Measurements from ENCODE around the gene RBM15. TPM values are rescaled to one million over a fixed set of nuclear protein-coding genes. Genes with fewer than 3 reads are reported as not detected.

Gene RBM15
- total RNA-seq, 1 experiment from 2014 or later = 44.0 TPM

GRCh38 chr1:110340207-110340468 is 961 bp downstream of the RBM15 start:
- no peak for ATAC-seq
- intact Hi-C loops (cut with micrococcal nuclease) = no loop called here
- ChIA-PET POLR2A (interaction anchor here (1.6 to 2.7 kb wide), 2 partner anchors 9 to 20 kb away, joined by 3 to 14 read pairs; no protein-coding TSS in a partner anchor), RAD21 (ENCODE audit: low non-redundant PET in 1 of 2, low total read pairs in 2 of 2, uncharacterized antibody in 2 of 2, unreplicated experiment in 2 of 2) (no interaction called here), CTCF (interaction anchor here (2.9 to 4.9 kb wide), 2 partner anchors 133 to 137 kb away, joined by 9 to 49 read pairs; no protein-coding TSS in a partner anchor)
- no peak for TF ChIP-seq YY1 (IDR thresholded peaks at IDR 0.05; ENCODE audit: extremely low read depth, insufficient replicate concordance, low read depth, low read length)
- 0 out of 2 replicates have a peak, but pooled peaks have one; percentile 6 for TF ChIP-seq MAX (IDR thresholded peaks at IDR 0.05)
- Histone ChIP-seq H3K4me1 (ENCODE audit: control insufficient read depth in 1 of 2, insufficient read depth in 2 of 2, low read length in 2 of 2) (peaks cover 27 to 41% of the 10 kb centered on the region in 2 experiments), H3K27me3 (ENCODE audit: insufficient read depth, low read length) (no peaks in the 10 kb centered on the region), H3K79me2 (ENCODE audit: insufficient read depth, low read length) (peaks cover 58% of the 10 kb centered on the region), H2AFZ (ENCODE audit: low read depth, low read length, poor library complexity, severe bottlenecking) (no peak overlapping the region), H3K9me3 (ENCODE audit: control insufficient read depth in 1 of 2, insufficient read depth in 1 of 2, low read depth in 1 of 2, low read length in 2 of 2) (no peaks in the 10 kb centered on the region), H3K27ac (ENCODE audit: low read depth, low read length) (peak overlapping the region; percentile 95), H4K20me1 (ENCODE audit: insufficient read depth) (peaks cover 33% of the 10 kb centered on the region; the same call in 1 of the 2 replicates), H3K9me2 (ENCODE audit: insufficient read depth) (no peaks in the 10 kb centered on the region), H3K9ac (ENCODE audit: low read length) (peak overlapping the region; percentile 96), H3K36me3 (ENCODE audit: control insufficient read depth in 1 of 2, insufficient read depth in 2 of 2, low read length in 2 of 2) (peaks cover 38 to 39% of the 10 kb centered on the region in 2 experiments), H3K4me3 (replicated peaks in 1 of 2; ENCODE audit: low read depth in 1 of 2, low read length in 2 of 2) (peak overlapping the region; percentile 69 to 89), H3K4me2 (ENCODE audit: low read length) (peak overlapping the region; percentile 93)
- DNase-seq (ENCODE audit: low read depth, low spot score) = no peak
- no TSS peak for BruUV-seq (replicated peaks)

DNA sequence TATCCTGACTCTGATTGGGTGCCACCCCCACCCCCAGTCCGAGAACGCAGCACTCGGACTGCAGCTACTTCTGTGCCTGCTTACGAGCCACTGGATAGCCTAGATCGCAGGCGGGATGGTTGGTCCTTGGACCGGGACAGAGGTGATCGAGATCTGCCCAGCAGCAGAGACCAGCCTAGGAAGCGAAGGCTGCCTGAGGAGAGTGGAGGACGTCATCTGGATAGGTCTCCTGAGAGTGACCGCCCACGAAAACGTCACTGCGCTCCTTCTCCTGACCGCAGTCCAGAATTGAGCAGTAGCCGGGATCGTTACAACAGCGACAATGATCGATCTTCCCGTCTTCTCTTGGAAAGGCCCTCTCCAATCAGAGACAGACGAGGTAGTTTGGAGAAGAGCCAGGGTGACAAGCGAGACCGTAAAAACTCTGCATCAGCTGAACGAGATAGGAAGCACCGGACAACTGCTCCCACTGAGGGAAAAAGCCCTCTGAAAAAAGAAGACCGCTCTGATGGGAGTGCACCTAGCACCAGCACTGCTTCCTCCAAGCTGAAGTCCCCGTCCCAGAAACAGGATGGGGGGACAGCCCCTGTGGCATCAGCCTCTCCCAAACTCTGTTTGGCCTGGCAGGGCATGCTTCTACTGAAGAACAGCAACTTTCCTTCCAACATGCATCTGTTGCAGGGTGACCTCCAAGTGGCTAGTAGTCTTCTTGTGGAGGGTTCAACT is 2.1 kb downstream of the RBM15 start:
- Histone ChIP-seq H3K27me3 (ENCODE audit: insufficient read depth, low read length) (no peaks in the 10 kb centered on the region), H2AFZ (ENCODE audit: low read depth, low read length, poor library complexity, severe bottlenecking) (no peak overlapping the region), H3K79me2 (ENCODE audit: insufficient read depth, low read length) (peaks cover 69% of the 10 kb centered on the region), H4K20me1 (ENCODE audit: insufficient read depth) (peaks cover 36% of the 10 kb centered on the region; the same call in 1 of the 2 replicates), H3K9me3 (ENCODE audit: control insufficient read depth in 1 of 2, insufficient read depth in 1 of 2, low read depth in 1 of 2, low read length in 2 of 2) (no peaks in the 10 kb centered on the region), H3K4me1 (ENCODE audit: control insufficient read depth in 1 of 2, insufficient read depth in 2 of 2, low read length in 2 of 2) (peaks cover 15 to 29% of the 10 kb centered on the region in 2 experiments), H3K36me3 (ENCODE audit: control insufficient read depth in 1 of 2, insufficient read depth in 2 of 2, low read length in 2 of 2) (peaks cover 44 to 50% of the 10 kb centered on the region in 2 experiments), H3K9me2 (ENCODE audit: insufficient read depth) (no peaks in the 10 kb centered on the region), H3K27ac (ENCODE audit: low read depth, low read length) (no peak overlapping the region), H3K9ac (ENCODE audit: low read length) (no peak overlapping the region), H3K4me3 (replicated peaks in 1 of 2; ENCODE audit: low read depth in 1 of 2, low read length in 2 of 2) (peak overlapping the region in 1 of 2 experiments; percentile 89; a peak in 2 of 4 replicates), H3K4me2 (ENCODE audit: low read length) (peak overlapping the region; percentile 93; the same call in 1 of the 2 replicates)
- BruUV-seq (replicated peaks) = no TSS peak
- RAD21 ChIA-PET (ENCODE audit: low non-redundant PET in 1 of 2, low total read pairs in 2 of 2, uncharacterized antibody in 2 of 2, unreplicated experiment in 2 of 2) = no interaction called here
- DNase-seq (ENCODE audit: low read depth, low spot score) (no peak), ATAC-seq (no peak)
- POLR2A ChIA-PET = no interaction called here
- CTCF ChIA-PET = no interaction called here
- intact Hi-C loops (cut with micrococcal nuclease) = no loop called here
- TF ChIP-seq CBX3 (IDR thresholded peaks at IDR 0.05; ENCODE audit: low read depth) = no peak
- TF ChIP-seq POLR2A (IDR thresholded peaks at IDR 0.05; ENCODE audit: borderline replicate concordance, extremely low read depth, insufficient read depth, insufficient read length) = no peak
- no peak for TF ChIP-seq SIN3A (IDR thresholded peaks at IDR 0.05; ENCODE audit: low read depth)
- TF ChIP-seq YY1 (IDR thresholded peaks at IDR 0.05; ENCODE audit: extremely low read depth, insufficient replicate concordance, low read depth, low read length) = no peak
- no peak for TF ChIP-seq SRF (IDR thresholded peaks at IDR 0.05; ENCODE audit: low read depth)
- no peak for TF ChIP-seq FOSL1 (IDR thresholded peaks at IDR 0.05; ENCODE audit: low read depth)
- no peak for TF ChIP-seq REST (IDR thresholded peaks at IDR 0.05; ENCODE audit: low read depth)
- TF ChIP-seq, protein P1, sequence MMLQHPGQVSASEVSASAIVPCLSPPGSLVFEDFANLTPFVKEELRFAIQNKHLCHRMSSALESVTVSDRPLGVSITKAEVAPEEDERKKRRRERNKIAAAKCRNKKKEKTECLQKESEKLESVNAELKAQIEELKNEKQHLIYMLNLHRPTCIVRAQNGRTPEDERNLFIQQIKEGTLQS (IDR thresholded peaks at IDR 0.05) = no peak
- no peak for TF ChIP-seq CEBPB (IDR thresholded peaks at IDR 0.05; ENCODE audit: low read depth)
- TF ChIP-seq MAX (IDR thresholded peaks at IDR 0.05) = no peak
- no peak for TF ChIP-seq TCF7L2 (IDR thresholded peaks at IDR 0.05; ENCODE audit: borderline replicate concordance, extremely low read depth, insufficient read depth, insufficient read length)
- no peak for TF ChIP-seq EZH2 (IDR thresholded peaks at IDR 0.05)
- TF ChIP-seq RAD21 (IDR thresholded peaks at IDR 0.05; ENCODE audit: low read depth) = no peak
